ENCODE measurements around the gene GRP.

GRP gene

DNA sequence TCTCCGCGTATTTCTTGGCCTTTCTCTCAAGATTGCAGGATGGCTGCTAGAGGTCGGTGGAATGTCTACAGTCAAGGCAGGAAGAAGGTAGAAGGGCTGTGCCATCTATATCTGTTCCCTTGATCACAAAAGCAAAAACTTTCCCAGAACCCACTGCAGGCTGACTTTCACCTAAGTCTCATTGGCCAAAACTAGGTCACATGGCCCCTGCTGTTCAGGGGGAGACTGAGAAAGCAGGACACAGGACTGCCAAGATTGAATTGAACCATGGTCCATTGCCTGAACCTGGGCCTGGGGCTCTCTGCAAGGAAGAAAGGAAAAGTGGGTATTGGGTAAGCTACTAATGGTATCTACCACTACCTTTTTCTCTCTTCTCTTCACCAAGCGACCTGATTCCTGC is 9.7 kb upstream of the GRP start:
- TF ChIP-seq, protein P1, sequence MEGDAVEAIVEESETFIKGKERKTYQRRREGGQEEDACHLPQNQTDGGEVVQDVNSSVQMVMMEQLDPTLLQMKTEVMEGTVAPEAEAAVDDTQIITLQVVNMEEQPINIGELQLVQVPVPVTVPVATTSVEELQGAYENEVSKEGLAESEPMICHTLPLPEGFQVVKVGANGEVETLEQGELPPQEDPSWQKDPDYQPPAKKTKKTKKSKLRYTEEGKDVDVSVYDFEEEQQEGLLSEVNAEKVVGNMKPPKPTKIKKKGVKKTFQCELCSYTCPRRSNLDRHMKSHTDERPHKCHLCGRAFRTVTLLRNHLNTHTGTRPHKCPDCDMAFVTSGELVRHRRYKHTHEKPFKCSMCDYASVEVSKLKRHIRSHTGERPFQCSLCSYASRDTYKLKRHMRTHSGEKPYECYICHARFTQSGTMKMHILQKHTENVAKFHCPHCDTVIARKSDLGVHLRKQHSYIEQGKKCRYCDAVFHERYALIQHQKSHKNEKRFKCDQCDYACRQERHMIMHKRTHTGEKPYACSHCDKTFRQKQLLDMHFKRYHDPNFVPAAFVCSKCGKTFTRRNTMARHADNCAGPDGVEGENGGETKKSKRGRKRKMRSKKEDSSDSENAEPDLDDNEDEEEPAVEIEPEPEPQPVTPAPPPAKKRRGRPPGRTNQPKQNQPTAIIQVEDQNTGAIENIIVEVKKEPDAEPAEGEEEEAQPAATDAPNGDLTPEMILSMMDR (conservative IDR thresholded peaks at IDR 0.05) = no peak
- H3K27ac ChIP-seq = no peak overlapping the region

DNA sequence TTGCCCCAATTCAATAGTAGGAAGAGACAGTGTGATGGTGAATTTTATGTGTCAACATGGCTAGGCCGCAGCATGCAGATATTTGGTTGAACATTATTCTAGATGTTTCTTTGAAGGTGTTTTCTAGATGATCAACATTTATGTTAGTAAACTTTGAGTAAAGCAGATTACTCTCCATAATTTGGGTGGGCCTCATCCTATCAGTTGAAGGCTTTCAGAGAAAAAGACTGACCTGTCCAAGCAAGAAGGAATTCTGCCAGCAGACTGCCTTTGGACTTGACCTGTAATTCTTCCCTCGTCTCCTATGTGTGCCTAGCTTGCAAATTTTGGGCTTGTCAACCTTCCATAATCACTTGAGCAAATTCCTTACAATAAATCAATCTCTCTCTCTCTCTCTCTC is 8.3 kb upstream of the GRP start:
- H3K27ac ChIP-seq = no peak overlapping the region
- TF ChIP-seq, protein P1 (conservative IDR thresholded peaks at IDR 0.05) = no peak

DNA sequence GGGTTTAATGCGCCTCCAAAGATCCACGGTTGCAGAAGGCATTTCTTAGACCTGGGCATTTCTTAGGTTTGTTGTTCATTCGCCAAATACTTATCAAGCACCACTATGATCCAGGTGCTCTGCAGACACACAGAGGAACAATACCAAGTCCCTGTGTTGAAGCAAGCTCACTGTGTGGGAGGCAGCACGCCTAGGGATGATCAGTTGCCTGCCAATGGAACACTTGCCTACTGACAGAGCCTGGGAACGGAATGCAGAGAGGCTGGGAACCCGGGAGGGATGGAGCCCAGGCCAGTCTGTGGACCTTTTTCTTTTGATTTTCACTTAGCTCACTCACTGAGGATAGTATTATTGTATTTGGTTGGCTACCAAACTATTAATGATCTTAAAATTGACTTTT is 1.9 kb upstream of the GRP start:
- H3K27ac ChIP-seq = no peak overlapping the region
- TF ChIP-seq, protein P1 (conservative IDR thresholded peaks at IDR 0.05) = no peak

DNA sequence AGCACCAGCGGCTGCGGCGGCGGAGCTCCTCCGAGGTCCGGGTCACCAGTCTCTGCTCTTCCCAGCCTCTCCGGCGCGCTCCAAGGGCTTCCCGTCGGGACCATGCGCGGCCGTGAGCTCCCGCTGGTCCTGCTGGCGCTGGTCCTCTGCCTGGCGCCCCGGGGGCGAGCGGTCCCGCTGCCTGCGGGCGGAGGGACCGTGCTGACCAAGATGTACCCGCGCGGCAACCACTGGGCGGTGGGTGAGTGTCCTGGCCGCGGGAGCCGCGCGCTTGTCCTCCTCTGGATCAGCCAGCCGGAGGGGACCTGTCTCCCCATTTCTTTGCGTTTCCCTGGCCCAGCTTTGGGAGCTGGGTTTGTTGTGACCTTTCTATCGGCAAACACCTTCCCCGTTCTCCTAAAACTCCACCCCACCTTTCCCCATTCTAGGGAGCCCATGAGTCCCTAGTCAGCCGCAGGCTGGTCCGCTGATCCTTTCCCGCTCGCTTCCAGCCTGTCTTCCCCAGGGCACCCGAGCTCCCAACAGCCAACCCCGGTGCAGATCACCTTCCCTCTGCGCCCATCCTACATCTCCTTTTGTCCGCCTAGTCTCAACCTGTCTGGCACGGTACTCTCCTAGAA is 316 bp downstream of the GRP start:
- H3K27ac ChIP-seq = no peak overlapping the region
- TF ChIP-seq, protein P1 (conservative IDR thresholded peaks at IDR 0.05) = no peak

DNA sequence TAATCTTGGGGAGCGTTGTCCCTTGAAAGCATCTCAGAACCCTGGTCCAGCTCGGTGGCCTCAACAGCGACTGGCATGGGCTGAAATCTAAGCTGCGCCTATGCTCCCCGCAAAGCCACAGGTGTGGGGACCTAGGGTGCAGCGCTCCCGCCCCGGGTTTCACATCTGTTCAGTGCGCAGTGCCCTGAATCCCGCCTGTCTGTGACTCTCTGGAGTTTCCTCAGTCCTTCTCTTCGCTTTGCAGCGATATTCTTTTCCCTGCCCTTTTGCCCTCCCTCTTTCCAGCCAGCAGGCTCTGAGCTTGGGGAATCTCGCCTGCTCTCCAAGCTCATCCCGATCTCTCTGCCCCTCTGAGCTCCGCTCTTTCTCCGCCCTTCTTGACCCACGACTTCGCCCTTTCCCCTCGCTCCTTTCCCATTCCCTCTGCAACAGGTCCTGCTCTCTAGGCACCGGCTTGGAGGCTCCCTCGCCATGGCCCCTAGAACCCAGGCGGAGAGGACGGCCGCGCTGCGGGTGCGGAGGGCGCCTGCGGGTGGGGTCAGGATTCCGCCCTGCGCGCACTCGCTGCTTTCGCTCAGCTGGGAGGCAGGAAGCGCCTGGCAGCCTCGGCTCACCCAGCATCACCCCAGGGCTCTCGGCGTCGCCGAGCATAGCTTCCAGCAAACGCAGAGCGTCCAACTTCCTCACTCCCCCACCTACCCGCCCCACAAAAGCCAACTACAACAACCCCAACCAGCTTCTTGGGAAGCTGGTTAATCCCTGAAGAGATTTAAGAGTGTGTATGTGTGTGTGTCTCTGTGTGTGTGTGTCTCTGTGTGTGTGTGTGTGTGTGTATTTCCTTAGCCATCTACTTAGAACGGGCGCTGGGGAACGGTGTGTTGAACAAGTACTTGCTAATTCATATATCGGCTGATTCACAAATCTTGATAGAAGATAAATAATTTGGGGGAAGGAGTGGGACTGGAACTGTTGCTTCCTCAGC is 1.1 kb downstream of the GRP start:
- TF ChIP-seq, protein P1 (conservative IDR thresholded peaks at IDR 0.05) = no peak
- no peak overlapping the region for H3K27ac ChIP-seq

DNA sequence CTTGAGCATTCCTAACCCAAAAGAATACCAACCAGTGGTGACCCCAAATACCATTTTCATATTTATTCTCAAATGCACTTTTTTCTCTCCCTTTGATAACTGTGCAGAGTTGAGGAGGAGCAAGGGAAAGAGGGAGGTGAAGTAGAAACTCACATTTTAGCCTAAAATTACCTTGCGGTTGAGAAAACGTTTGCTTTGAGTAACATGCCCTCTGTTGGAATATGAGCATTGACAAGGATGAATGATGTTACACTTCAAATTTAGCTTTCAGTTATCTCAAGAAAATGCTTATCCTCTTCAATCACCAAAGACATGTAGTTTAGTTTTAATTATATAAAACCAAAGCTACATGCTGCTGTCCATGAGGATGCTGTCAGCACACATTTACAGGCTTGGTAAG is 2.4 kb downstream of the GRP start:
- no peak overlapping the region for H3K27ac ChIP-seq
- TF ChIP-seq, protein P1 (conservative IDR thresholded peaks at IDR 0.05) = no peak

DNA sequence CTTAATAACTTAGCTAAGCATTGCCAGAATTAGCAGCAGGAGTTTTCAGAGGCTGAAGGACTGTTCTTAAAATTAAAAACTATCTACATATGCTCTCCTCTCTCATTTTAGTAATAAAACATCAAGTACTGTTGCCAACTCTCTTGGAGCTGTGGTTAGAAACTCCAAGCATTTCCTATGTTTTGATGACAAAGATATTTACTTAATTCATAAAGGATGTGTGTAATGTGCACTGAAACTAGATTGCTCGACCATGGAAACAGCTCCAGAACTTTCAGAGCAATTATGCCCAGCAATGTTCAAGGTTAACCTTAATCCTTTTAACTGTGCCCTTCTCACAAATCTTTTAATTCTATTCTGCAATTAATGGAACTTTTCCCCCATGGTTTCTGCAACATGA is 8.4 kb downstream of the GRP start:
- TF ChIP-seq, protein P1 (conservative IDR thresholded peaks at IDR 0.05) = no peak
- H3K27ac ChIP-seq = no peak overlapping the region

All from VCaP (cell line).